HG03064 (cell line): ENCODE data around the gene KLF1.
"Not testable (repeated sequence)": the region's sequence is repeated elsewhere in the genome, so short reads cannot be mapped to it uniquely, and the experiment has no call there.

Source experiments
- ATAC-seq: cut with Tn5 transposase; IDR thresholded peaks from one replicate; pipeline ENCODE4 v1.9.1; 2021; ENCODE audit warnings: low read depth; ENCODE audit not compliant: unreplicated experiment

KLF1 gene

GRCh38 chr19:12886969-12887747 lies at the start of gene KLF1:
TSS of gene KLF1 (minus strand) at chr19:12887201. CDS start at chr19:12887140, 61 bp downstream.
- no peak for ATAC-seq

GRCh38 chr19:12936582-12936981 lies 49.6 kb upstream of the KLF1 start:
- ATAC-seq, result no peak

- ATAC-seq, result no peak
Observed at GRCh38 chr19:12935071-12935470, 48.1 kb upstream of the KLF1 start.

DNA sequence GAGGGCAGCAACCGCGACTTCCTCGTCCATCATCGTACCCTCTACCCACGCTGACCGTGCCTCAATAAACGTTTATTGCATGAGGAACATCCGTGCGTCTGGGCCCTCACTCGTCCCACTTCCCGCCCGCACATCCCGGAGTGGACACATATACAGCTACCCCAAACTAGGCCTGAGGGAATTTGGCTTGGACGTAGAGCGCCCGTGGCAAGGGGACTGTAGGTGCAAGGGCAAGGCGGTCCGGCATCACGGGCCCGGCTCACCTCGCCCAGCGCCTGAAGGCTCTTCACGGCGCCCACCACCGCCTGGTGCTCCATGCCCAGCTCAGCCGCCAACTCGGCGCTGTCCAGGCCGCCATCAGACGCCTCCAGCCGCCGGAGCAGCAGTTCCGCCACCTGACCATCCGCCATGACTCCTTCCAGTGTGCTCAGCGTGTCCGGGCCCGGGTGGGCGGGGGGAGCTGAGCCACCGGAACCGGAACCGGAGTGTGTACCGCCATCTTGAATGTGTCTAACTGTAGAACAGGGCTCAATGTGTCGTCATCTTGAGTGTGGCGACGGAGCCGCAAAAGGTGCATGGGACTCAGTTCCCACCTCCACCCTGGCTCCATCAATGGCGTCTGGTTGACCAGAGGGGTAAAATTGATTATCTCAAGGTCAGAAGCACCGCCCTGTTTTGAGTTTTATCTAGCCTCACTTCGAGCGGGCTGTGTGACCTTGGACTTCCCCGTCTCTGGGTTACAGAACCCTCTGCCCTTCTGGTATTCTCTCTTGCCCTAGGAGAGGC lies 46.5 kb upstream of the KLF1 start, which contains the start of gene FARSA:
Gene FARSA (minus strand): TSS at position 425 of the 786 bp plus-strand sequence. CDS start 15 bp downstream, at position 410.
- no peak for ATAC-seq

DNA sequence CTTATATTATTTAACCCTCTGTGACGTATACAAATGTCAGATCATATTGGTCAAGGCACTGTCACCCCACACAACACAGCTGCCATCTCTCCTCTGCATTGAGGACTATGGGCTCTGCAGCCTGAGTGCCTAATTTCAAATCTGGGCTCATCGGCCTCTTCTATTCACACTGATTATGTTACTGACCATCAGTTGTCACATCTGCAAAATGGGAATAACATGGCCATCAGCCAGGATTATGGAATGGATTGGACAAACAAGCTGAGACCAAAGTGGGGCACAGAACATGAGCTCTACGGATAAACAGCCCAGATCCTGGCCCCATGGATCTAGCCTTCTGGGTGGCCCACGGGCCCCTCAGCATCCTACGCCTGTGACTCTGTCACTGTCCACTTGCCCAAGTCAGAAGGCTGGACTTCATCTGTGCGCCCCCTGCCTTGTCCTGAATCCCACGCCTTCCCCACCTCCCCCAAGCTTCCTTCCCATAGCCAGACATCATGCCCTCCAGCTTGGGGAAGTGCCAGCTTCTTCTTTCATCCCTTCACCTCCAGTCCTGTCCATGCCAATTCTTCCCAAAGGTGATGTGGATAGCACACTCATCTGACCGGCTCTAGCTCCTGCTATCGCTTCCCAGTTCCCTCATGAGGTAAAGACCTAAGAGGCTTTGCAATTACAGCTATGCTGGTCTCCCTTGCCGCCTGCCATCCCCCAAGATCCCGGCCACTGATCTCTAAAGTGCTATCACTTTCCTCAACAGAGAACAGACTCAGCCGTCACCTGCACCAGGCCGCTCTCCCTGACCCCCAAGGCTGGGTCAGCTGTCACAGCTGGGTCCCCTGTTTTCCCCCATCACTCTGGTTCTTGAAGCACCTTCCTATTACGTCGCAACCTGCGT lies 45.6 kb upstream of the KLF1 start:
- ATAC-seq, result no peak

DNA sequence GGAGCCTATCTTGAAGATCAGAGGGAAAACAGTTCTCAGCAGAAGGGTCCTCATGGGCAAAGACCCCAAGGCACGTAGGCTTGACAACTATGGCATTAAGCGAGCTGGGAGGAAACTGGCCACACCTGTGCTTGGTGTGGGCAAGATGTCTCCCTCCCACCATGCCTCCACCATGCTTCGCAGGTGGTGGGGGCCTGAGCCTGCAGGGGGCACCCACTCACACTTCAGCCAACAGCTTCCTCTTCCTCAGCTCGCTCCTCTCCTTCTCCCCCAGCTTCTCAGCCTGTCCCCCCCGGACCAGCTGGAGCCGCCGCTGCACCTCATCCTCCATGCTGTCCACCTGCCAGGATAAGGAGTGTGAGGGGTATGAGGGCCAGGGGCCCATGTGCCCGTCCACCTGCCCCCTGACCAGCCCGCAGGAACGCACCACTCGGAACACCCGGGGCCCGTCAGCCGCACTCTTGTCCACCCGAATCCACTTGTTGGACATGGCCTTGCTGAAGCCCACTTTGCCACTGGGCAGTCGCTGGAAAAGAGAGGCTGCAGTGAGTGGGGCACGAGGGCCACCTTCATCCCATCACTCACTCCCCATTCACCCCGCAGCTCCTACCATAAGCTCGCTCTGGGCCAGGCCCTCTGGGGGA lies 43.1 kb upstream of the KLF1 start:
- no peak for ATAC-seq

- ATAC-seq, result no peak
Observed at GRCh38 chr19:12924621-12925310, 37.8 kb upstream of the KLF1 start.

- ATAC-seq, result no peak
Observed at GRCh38 chr19:12922959-12923358, 36.0 kb upstream of the KLF1 start.

DNA sequence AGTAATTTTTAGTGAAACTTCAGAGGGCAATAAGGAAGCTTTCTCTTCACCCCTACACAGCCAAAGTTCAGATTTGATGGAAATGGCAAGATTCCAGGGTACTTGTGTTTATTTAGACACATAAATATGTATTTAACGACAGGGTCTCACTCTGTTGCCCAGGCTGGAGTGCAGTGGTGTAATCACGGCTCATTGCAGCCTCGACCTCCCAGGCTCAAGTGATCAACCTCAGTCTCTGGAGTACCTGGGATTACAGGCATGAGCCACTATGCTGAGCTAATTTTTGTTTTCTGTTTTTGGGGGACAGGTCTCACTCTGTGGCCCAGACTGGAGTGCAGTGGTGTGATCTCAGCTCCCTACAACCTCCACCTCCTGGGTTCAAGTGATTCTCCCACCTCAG lies 34.0 kb upstream of the KLF1 start:
- ATAC-seq, result no peak

DNA sequence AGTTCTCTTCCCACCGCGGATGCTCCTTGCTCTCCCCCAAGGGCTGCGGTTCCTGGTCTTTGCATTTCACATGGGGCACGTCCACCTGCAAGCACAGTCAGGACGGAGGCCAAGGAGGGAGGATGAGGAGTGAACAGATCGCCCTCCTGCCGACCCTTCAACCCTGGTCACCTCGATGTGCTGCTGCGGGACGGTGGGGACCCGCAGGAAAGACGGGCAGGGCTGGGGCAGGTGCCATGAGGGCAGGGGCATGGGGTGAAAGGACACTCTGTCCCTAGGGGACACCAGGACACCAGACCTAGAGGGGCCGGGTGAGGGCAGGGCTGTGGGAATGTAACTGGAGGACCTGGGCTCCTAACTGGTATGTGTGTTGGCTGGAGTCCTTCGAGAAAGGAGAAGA lies 31.3 kb upstream of the KLF1 start:
- no peak for ATAC-seq

- not testable (repeated sequence) for ATAC-seq
Observed at GRCh38 chr19:12915860-12916259, 28.9 kb upstream of the KLF1 start.

GRCh38 chr19:12913851-12914690 lies 27.1 kb upstream of the KLF1 start:
- ATAC-seq, result no peak

GRCh38 chr19:12913011-12913561 lies 26.1 kb upstream of the KLF1 start:
- ATAC-seq, result no peak

GRCh38 chr19:12912571-12912970 lies 25.6 kb upstream of the KLF1 start:
- no peak for ATAC-seq

DNA sequence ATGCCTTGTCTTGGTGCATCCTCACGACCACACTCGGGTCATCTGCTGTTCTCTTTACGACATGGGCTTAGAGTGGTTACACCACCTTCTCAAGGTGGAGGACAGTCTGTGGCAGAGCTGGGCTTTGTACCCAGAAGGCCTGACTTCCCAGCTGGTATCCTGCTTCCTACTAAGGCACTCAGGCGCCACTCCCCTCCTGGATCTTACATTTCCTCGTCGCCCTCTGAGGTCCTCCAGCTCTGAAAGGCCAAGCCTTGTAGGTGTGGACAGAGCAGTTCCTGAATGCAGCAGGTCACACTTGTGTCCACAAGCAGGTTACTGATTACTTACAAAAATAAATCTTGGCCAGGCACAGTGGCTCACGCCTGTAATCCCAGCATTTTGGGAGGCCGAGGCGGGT lies 20.2 kb upstream of the KLF1 start:
- ATAC-seq, result no peak

DNA sequence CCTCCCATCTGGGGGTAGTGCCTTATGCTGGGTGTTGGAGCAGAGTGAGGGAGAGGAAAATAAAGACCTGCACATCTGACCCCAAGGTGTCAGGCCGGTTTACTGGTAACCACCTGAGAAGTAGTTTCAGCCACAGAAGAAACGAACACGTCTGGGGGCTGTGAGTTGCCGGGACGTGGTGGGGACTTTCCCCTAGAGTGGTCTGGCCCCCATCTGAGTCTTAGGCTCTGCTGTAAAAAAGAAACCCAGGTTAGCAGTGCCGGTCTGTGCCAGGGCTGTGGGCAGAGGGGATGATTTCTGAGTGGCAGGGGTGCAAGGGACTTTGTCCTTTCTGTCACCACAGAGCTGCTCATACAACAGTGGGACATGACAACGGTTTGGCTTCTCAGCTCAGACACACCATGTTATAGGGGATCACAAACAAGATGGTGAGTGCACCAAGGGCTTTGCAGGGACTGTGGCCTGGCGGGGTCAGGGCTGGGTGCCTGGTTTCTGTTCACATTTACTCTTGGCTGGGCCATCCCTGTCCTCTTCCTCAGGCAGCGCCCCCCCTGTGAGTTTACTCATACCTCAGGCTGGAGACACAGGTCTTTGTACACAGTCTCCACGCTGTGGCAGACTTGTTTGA lies 13.0 kb upstream of the KLF1 start:
- no peak for ATAC-seq

DNA sequence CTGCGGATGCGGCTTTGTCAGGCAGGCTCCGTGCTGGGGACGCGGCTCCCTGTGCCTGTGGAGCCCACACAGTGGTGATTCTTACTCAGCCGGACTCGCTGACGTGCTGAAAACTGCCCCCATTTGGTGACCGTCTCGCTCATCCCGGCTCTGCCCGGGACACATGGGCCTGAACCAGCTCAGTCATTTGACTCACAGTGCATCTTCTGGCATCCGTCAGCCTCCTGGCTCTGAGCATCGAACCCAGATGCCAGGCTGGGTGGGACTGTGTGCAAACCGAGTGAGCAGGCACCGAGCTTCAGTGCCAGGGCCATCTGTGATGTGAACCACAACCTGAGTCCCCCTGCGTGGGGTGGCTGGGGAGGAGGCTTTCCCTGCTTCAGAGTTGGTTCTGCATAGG lies 9.5 kb upstream of the KLF1 start:
- ATAC-seq, result no peak

DNA sequence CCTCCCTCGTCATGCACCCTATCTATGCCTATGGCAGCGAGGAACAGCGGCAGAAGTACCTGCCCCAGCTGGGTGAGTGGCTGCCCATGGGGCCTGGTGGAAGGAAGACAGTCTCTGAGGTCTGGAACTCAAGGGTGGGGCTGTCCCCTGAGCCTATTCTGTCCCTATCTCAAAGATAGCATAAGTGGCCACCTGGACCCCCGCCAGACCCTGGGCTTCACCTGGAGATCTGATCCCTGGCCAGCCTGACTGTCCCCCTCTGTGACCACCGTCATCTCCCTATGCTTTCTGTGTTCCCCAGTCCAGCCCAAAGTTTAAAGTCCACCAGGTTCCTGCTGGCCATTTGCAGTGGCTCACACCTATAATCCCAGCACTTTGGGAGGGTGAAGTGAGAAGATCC lies 6.6 kb upstream of the KLF1 start:
- ATAC-seq, result no peak
